ENCODE measurements around the gene CRTC1. TPM values are rescaled to one million over a fixed set of nuclear protein-coding genes. Genes with fewer than 3 reads are reported as not detected.

Gene CRTC1
- total RNA-seq, 1 donor from 2014 or later, result 0.79 TPM

GRCh38 chr19:18781885-18782527 is 98.5 kb downstream of the CRTC1 start:
- H3K36me3 ChIP-seq (ENCODE audit: control insufficient read depth, insufficient read depth, low read length), result no peaks in the 10 kb centered on the region
- H3K4me3 ChIP-seq (ENCODE audit: low read depth, low read length), result no peak overlapping the region
- DNase-seq (ENCODE audit: low read depth), result no peak
- no peak for TF ChIP-seq CTCF (IDR thresholded peaks at IDR 0.05; ENCODE audit: insufficient read depth, low read length, severe bottlenecking)
- H3K27me3 ChIP-seq (ENCODE audit: control insufficient read depth, insufficient read depth, low read length), result peaks cover 4% of the 10 kb centered on the region
- no peak for FAIRE-seq

GRCh38 chr19:18782559-18783225 is 99.2 kb downstream of the CRTC1 start:
- no peak for TF ChIP-seq CTCF (IDR thresholded peaks at IDR 0.05; ENCODE audit: insufficient read depth, low read length, severe bottlenecking)
- FAIRE-seq, result no peak
- DNase-seq (ENCODE audit: low read depth), result no peak
- H3K36me3 ChIP-seq (ENCODE audit: control insufficient read depth, insufficient read depth, low read length), result no peaks in the 10 kb centered on the region
- peaks cover 10% of the 10 kb centered on the region for H3K27me3 ChIP-seq (ENCODE audit: control insufficient read depth, insufficient read depth, low read length)
- no peak overlapping the region for H3K4me3 ChIP-seq (ENCODE audit: low read depth, low read length)

- no peaks in the 10 kb centered on the region for H3K36me3 ChIP-seq (ENCODE audit: control insufficient read depth, insufficient read depth, low read length)
- TF ChIP-seq CTCF (IDR thresholded peaks at IDR 0.05; ENCODE audit: insufficient read depth, low read length, severe bottlenecking), result no peak
- peaks cover 22% of the 10 kb centered on the region for H3K27me3 ChIP-seq (ENCODE audit: control insufficient read depth, insufficient read depth, low read length)
- FAIRE-seq (no peak), DNase-seq (ENCODE audit: low read depth) (no peak)
- H3K4me3 ChIP-seq (ENCODE audit: low read depth, low read length), result no peak overlapping the region
Observed at GRCh38 chr19:18783958-18784785, 100.7 kb downstream of the CRTC1 start.

GRCh38 chr19:18784786-18785120 is 101.3 kb downstream of the CRTC1 start:
- no peaks in the 10 kb centered on the region for H3K36me3 ChIP-seq (ENCODE audit: control insufficient read depth, insufficient read depth, low read length)
- H3K27me3 ChIP-seq (ENCODE audit: control insufficient read depth, insufficient read depth, low read length), result peaks cover 24% of the 10 kb centered on the region
- FAIRE-seq, result no peak
- no peak for DNase-seq (ENCODE audit: low read depth)
- TF ChIP-seq CTCF (IDR thresholded peaks at IDR 0.05; ENCODE audit: insufficient read depth, low read length, severe bottlenecking), result no peak
- no peak overlapping the region for H3K4me3 ChIP-seq (ENCODE audit: low read depth, low read length)

- Histone ChIP-seq H3K27me3 (ENCODE audit: control insufficient read depth, insufficient read depth, low read length) (peaks cover 28% of the 10 kb centered on the region), H3K36me3 (ENCODE audit: control insufficient read depth, insufficient read depth, low read length) (no peaks in the 10 kb centered on the region), H3K4me3 (ENCODE audit: low read depth, low read length) (no peak overlapping the region)
- no peak for DNase-seq (ENCODE audit: low read depth)
- no peak for TF ChIP-seq CTCF (IDR thresholded peaks at IDR 0.05; ENCODE audit: insufficient read depth, low read length, severe bottlenecking)
- no peak for FAIRE-seq
Observed at GRCh38 chr19:18785179-18786124, 102.0 kb downstream of the CRTC1 start.
